Measurements from ENCODE around the gene USF1.
"Not testable (repeated sequence)": the region's sequence is repeated elsewhere in the genome, so short reads cannot be mapped to it uniquely, and the experiment has no call there.

Gene USF1

GRCh38 chr1:161017756-161018630 lies 27.8 kb downstream of the USF1 start:
- TF ChIP-seq CTCF (IDR thresholded peaks at IDR 0.05; ENCODE audit: control insufficient read depth, extremely low read depth, insufficient read depth): no peak
- no peak for DNase-seq (ENCODE audit: low read depth)

GRCh38 chr1:161017181-161017580 lies 28.6 kb downstream of the USF1 start:
- H3K4me3 ChIP-seq (ENCODE audit: low read depth, low read length); DNase-seq (ENCODE audit: low read depth): not testable (repeated sequence)

More at GRCh38 chr1:161017756-161018630, 27.8 kb downstream of the USF1 start:
- no peak overlapping the region for H3K4me3 ChIP-seq (ENCODE audit: low read depth, low read length)

DNA sequence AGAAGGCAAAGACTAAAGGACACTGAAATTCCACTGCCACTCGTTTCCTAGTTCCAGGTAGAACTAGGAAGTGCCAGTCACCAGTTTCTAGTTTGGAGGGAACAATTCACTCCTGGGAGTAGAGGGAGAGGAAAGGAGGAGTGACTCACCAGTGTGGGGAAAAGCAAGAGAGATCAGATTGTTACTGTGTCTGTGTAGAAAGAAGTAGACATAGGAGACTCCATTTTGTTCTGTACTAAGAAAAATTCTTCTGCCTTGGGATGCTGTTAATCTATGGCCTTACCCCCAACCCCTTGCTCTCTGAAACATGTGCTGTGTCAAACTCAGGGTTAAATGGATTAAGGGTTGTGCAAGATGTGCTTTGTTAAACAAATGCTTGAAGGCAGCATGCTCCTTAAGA lies 29.1 kb downstream of the USF1 start:
- not testable (repeated sequence) for DNase-seq (ENCODE audit: low read depth); H3K4me3 ChIP-seq (ENCODE audit: low read depth, low read length)

DNA sequence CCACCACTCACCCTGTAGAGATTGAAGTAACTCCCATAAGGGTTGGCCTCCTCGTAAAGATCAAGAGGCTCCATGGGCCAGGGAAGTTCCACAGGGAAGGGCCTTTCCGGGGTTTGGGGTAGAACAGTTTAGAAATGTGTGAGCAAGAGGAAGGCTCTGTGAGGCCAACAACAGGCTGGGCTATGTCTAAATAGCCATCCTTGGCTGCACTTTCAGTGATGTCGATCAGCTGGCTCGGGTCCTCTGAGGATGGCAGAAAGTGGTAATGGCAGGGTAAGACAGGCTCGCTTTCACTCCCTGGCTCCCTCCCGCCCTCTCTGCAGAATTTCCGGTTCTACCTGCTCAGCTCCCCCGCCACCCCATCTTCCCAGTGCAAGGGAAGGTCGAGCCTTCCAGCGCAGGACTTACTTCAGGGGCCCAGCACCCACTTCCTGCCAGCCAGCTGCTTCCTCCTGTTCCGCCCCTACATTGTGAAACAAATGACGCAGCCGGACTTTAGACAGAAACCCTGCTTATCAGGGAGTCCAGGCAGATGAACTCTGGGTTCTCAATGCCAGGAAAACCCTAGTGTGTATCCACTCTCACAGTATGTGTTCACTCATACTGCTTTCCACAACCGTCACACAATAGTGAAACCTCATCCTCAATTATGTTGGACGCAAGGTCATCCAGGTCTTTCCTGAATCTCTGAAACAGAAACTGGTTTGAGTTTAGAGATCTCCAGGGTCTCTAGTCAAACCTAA lies 32.1 kb downstream of the USF1 start:
- H3K4me3 ChIP-seq (ENCODE audit: low read depth, low read length): peak overlapping the region; percentile 30
- TF ChIP-seq CTCF (IDR thresholded peaks at IDR 0.05; ENCODE audit: control insufficient read depth, extremely low read depth, insufficient read depth): no peak
- peak; percentile 36 for DNase-seq (ENCODE audit: low read depth)

GRCh38 chr1:161013131-161013487 lies 32.7 kb downstream of the USF1 start:
- no peak for TF ChIP-seq CTCF (IDR thresholded peaks at IDR 0.05; ENCODE audit: control insufficient read depth, extremely low read depth, insufficient read depth)
- H3K4me3 ChIP-seq (ENCODE audit: low read depth, low read length): peak overlapping the region; percentile 30
- no peak for DNase-seq (ENCODE audit: low read depth)

GRCh38 chr1:161012420-161012819 lies 33.4 kb downstream of the USF1 start:
- H3K4me3 ChIP-seq (ENCODE audit: low read depth, low read length): no peak overlapping the region
- TF ChIP-seq CTCF (IDR thresholded peaks at IDR 0.05; ENCODE audit: control insufficient read depth, extremely low read depth, insufficient read depth): no peak
- DNase-seq (ENCODE audit: low read depth): no peak

GRCh38 chr1:161009602-161010211 lies 36.1 kb downstream of the USF1 start:
- no peak for TF ChIP-seq CTCF (IDR thresholded peaks at IDR 0.05; ENCODE audit: control insufficient read depth, extremely low read depth, insufficient read depth)
- H3K4me3 ChIP-seq (ENCODE audit: low read depth, low read length): no peak overlapping the region
- DNase-seq (ENCODE audit: low read depth): no peak

Measured in LNCaP clone FGC (cell line).